H9 (cell line): ENCODE data around the gene HCRTR1. TPM values are rescaled to one million over a fixed set of nuclear protein-coding genes. Genes with fewer than 3 reads are reported as not detected.

ENCODE experiments used
- DNase-seq: peaks from one replicate; pipeline ENCODE4 v3.0.0-alpha.2; 2017
- H2AFZ ChIP-seq: one replicate; pipeline ENCODE4 v1.6.1; 2013; ENCODE audit warnings: mild to moderate bottlenecking, low read length, control low read depth, moderate library complexity
- H2AK5ac ChIP-seq: 2 replicates; pipeline ENCODE4 v1.6.1; 2013; ENCODE audit warnings: low read length, control low read depth, mixed read lengths; ENCODE audit not compliant: insufficient read length
- H2BK120ac ChIP-seq: one replicate; pipeline ENCODE4 v1.6.1; 2013; ENCODE audit warnings: low read depth, mild to moderate bottlenecking, low read length, control low read depth, inconsistent platforms; ENCODE audit not compliant: poor library complexity, severe bottlenecking
- H2BK12ac ChIP-seq: 2 replicates; pipeline ENCODE4 v1.6.1; 2013; ENCODE audit warnings: low read length, control low read depth, mixed read lengths, low read depth; ENCODE audit not compliant: insufficient read length
- H2BK15ac ChIP-seq: 2 replicates; pipeline ENCODE4 v1.6.1; 2013; ENCODE audit warnings: low read depth, low read length, control low read depth
- H2BK20ac ChIP-seq: one replicate; pipeline ENCODE4 v1.6.1; 2013; ENCODE audit warnings: low read depth, mild to moderate bottlenecking, low read length, control low read depth, inconsistent platforms; ENCODE audit not compliant: poor library complexity, severe bottlenecking
- H2BK5ac ChIP-seq: 2 replicates; pipeline ENCODE4 v1.6.1; 2013; ENCODE audit warnings: low read length, control low read depth, mixed read lengths; ENCODE audit not compliant: insufficient read length
- H3K14ac ChIP-seq: 2 replicates; pipeline ENCODE4 v1.6.1; 2013; ENCODE audit warnings: low read length, control low read depth; ENCODE audit not compliant: insufficient read depth
- H3K18ac ChIP-seq: 2 replicates; pipeline ENCODE4 v1.6.1; 2013; ENCODE audit warnings: low read depth, mild to moderate bottlenecking, mixed read lengths, low read length, control low read depth; ENCODE audit not compliant: insufficient read length
- H3K23ac ChIP-seq: 2 replicates; pipeline ENCODE4 v1.6.1; 2013; ENCODE audit warnings: low read length, control low read depth, mixed read lengths, low read depth; ENCODE audit not compliant: insufficient read length
- H3K23me2 ChIP-seq: 2 replicates; pipeline ENCODE4 v1.6.1; 2013; ENCODE audit warnings: low read depth, mild to moderate bottlenecking, mixed read lengths, low read length, control low read depth; ENCODE audit not compliant: insufficient read length, poor library complexity, severe bottlenecking
- H3K27ac ChIP-seq: 2 replicates; pipeline ENCODE4 v1.5.1; 2013; ENCODE audit warnings: low read length, control low read depth, mixed read lengths, low read depth; ENCODE audit not compliant: insufficient read length
- H3K27me3 ChIP-seq: 2 replicates; pipeline ENCODE4 v1.6.1; 2013; ENCODE audit warnings: low read length, control low read depth, inconsistent platforms; ENCODE audit not compliant: insufficient read depth
- H3K4ac ChIP-seq: 2 replicates; pipeline ENCODE4 v1.6.1; 2013; ENCODE audit warnings: low read depth, mild to moderate bottlenecking, control low read depth, inconsistent platforms, low read length, moderate library complexity
- H3K4me1 ChIP-seq: 2 replicates; pipeline ENCODE4 v1.6.1; 2013; ENCODE audit warnings: low read length, control low read depth, inconsistent platforms; ENCODE audit not compliant: insufficient read depth
- H3K4me2 ChIP-seq: 2 replicates; pipeline ENCODE4 v1.6.1; 2013; ENCODE audit warnings: low read length, control low read depth, mixed read lengths; ENCODE audit not compliant: insufficient read length, insufficient read depth
- H3K56ac ChIP-seq: 2 replicates; pipeline ENCODE4 v1.6.1; 2013; ENCODE audit warnings: low read depth, mild to moderate bottlenecking, mixed read lengths, low read length, control low read depth; ENCODE audit not compliant: insufficient read length
- H3K79me1 ChIP-seq: 2 replicates; pipeline ENCODE4 v1.6.1; 2013; ENCODE audit warnings: low read depth, mild to moderate bottlenecking, moderate library complexity, low read length, control low read depth, inconsistent platforms; ENCODE audit not compliant: insufficient read depth, poor library complexity, severe bottlenecking
- H3K79me2 ChIP-seq: 2 replicates; pipeline ENCODE4 v1.6.1; 2013; ENCODE audit warnings: low read length, control low read depth, inconsistent platforms; ENCODE audit not compliant: insufficient read depth
- H3K9ac ChIP-seq: 2 replicates; pipeline ENCODE4 v1.6.1; 2013; ENCODE audit warnings: low read length, control low read depth, mixed read lengths; ENCODE audit not compliant: insufficient read length; ENCODE audit errors: extremely low read depth
- H3K9me3 ChIP-seq: one replicate; pipeline ENCODE4 v1.6.1; 2013; ENCODE audit warnings: low read depth, low read length, inconsistent platforms; ENCODE audit not compliant: control insufficient read depth
- H3T11ph ChIP-seq: one replicate; pipeline ENCODE4 v1.6.1; 2013; ENCODE audit warnings: mild to moderate bottlenecking, low read length, control low read depth, inconsistent platforms
- H4K20me1 ChIP-seq: one replicate; pipeline ENCODE4 v1.6.1; 2013; ENCODE audit not compliant: control insufficient read depth, insufficient read length, insufficient read depth
- H4K5ac ChIP-seq: 2 replicates; pipeline ENCODE4 v1.6.1; 2013; ENCODE audit warnings: low read depth, mild to moderate bottlenecking, mixed read lengths, low read length, control low read depth; ENCODE audit not compliant: insufficient read length
- H4K8ac ChIP-seq: replicated peaks from 2 replicates; pipeline ENCODE4 v1.6.1; 2013; ENCODE audit warnings: low read length, control low read depth, mixed read lengths, low read depth; ENCODE audit not compliant: insufficient read length
- H4K91ac ChIP-seq: 2 replicates; pipeline ENCODE4 v1.6.1; 2013; ENCODE audit warnings: low read depth, mild to moderate bottlenecking, moderate library complexity, mixed read lengths, low read length, control low read depth; ENCODE audit not compliant: insufficient read length
- H3K27ac Mint-ChIP-seq, 3 experiments: 2 replicates in 2 of 3; 3 replicates in 1 of 3; pipeline ENCODE4 v1.8.0; 2020 to 2021; ENCODE audit warnings: mixed read lengths in 3 of 3, mild to moderate bottlenecking in 1 of 3, moderate library complexity in 1 of 3
- H3K27me3 Mint-ChIP-seq: 2 replicates; pipeline ENCODE4 v1.8.0; 2021; ENCODE audit warnings: low read depth, mild to moderate bottlenecking, moderate library complexity, mixed read lengths
- H3K36me3 Mint-ChIP-seq, 3 experiments: 2 replicates in 2 of 3; 3 replicates in 1 of 3; pipeline ENCODE4 v1.8.0; 2020 to 2021; ENCODE audit warnings: low read depth in 3 of 3, mixed read lengths in 3 of 3; ENCODE audit not compliant: insufficient read depth in 1 of 3
- H3K4me1 Mint-ChIP-seq, 2 experiments: 2 replicates each; pipeline ENCODE4 v1.8.0; 2020; ENCODE audit warnings: mixed read lengths in 2 of 2
- H3K4me3 Mint-ChIP-seq, 2 experiments: 2 replicates in 1 of 2; 3 replicates in 1 of 2; pipeline ENCODE4 v1.8.0; 2020 to 2021; ENCODE audit warnings: mild to moderate bottlenecking in 2 of 2, mixed read lengths in 2 of 2, moderate library complexity in 1 of 2
- H3K9me3 Mint-ChIP-seq, 2 experiments: 2 replicates in 1 of 2; 3 replicates in 1 of 2; pipeline ENCODE4 v1.8.0; 2020; ENCODE audit warnings: mild to moderate bottlenecking in 2 of 2, mixed read lengths in 2 of 2, moderate library complexity in 1 of 2
- CTCF ChIP-seq: fragments of 200-600 bp; sonication (generic); conservative IDR thresholded peaks from 3 replicates; pipeline ENCODE4 v1.8.0; 2021; ENCODE audit warnings: antibody characterized with exemption, mild to moderate bottlenecking
- whole genome bisulfite sequencing: extraction: QIAGEN DNeasy Blood & Tissue Kit; methylation state at CpG from one replicate; pipeline ENCODE4 v1.1.7; 2013; ENCODE audit warnings: missing lambda C conversion rate, low lambda C conversion rate, mixed read lengths; ENCODE audit not compliant: insufficient read length; ENCODE audit errors: extremely low coverage; 5-methylcytosine and 5-hydroxymethylcytosine counted together
- total RNA-seq: library from RNA; stranded (reverse); gene quantifications from 2 replicates; pipeline ENCODE4 v1.2.1, GENCODE V29; 2021

Gene HCRTR1
- total RNA-seq, 1 experiment from 2014 or later: not detected

- Histone ChIP-seq H2AK5ac (no peak overlapping the region), H3T11ph (no peak overlapping the region), H2AFZ (no peak overlapping the region), H3K14ac (no peak overlapping the region), H3K23ac (no peak overlapping the region), H3K27ac (no peak overlapping the region), H3K23me2 (no peaks in the 10 kb centered on the region), H3K27me3 (no peaks in the 10 kb centered on the region), H3K9ac (no peak overlapping the region), H4K91ac (no peak overlapping the region), H3K18ac (no peak overlapping the region), H3K4me1 (no peaks in the 10 kb centered on the region), H2BK5ac (no peak overlapping the region), H3K79me1 (no peaks in the 10 kb centered on the region), H2BK15ac (no peak overlapping the region), H4K5ac (no peak overlapping the region), H4K8ac (no peak overlapping the region), H2BK20ac (no peak overlapping the region), H2BK120ac (no peak overlapping the region), H3K4me2 (no peak overlapping the region), H4K20me1 (no peaks in the 10 kb centered on the region), H3K9me3 (no peaks in the 10 kb centered on the region), H3K79me2 (peaks cover 8% of the 10 kb centered on the region; the same call in 1 of the 2 replicates), H2BK12ac (no peak overlapping the region), H3K4ac (no peak overlapping the region), H3K56ac (no peak overlapping the region)
- H3K27me3 Mint-ChIP-seq: no peaks in the 10 kb centered on the region
- WGBS: no CpG with 5 or more reads among the region's 5 CpGs
- H3K9me3 Mint-ChIP-seq: no peaks in the 10 kb centered on the region
- no peak for TF ChIP-seq CTCF
- no peak overlapping the region for H3K4me3 Mint-ChIP-seq
- H3K4me1 Mint-ChIP-seq: peaks cover 0 to 5% of the 10 kb centered on the region in 2 experiments; a peak in 1 of 4 replicates
- H3K36me3 Mint-ChIP-seq: 0 out of 7 replicates have a peak, but pooled peaks cover 0 to under 1% (median 0%) of the 10 kb centered on the region in 3 experiments
- no peak overlapping the region for H3K27ac Mint-ChIP-seq
- no peak for DNase-seq
Measured at GRCh38 chr1:31637915-31638673, 20.6 kb downstream of the HCRTR1 start.
